Aorta (tissue), 5 donors: ENCODE data around the gene H3-3A. TPM values are rescaled to one million over a fixed set of nuclear protein-coding genes. Genes with fewer than 3 reads are reported as not detected.

Experiments
- ATAC-seq: fragments of 200-7000 bp; cut with Tn5 transposase; one replicate; pipeline ENCODE4 v1.9.1; 2022; ENCODE audit warnings: moderate library complexity; ENCODE audit not compliant: low FRiP score
- DNase-seq, 2 donors: peaks; one replicate each; pipeline ENCODE4 v3.0.0-alpha.2; 2020
- H3K27ac ChIP-seq, 2 donors: one replicate each; pipeline ENCODE4 v1.5.1; 2013; ENCODE audit warnings: low read length in 2 of 2, mild to moderate bottlenecking in 2 of 2, moderate library complexity in 2 of 2, control low read depth in 1 of 2, inconsistent platforms in 1 of 2, low read depth in 1 of 2
- H3K27me3 ChIP-seq, 2 donors: one replicate each; pipeline ENCODE4 v1.6.1; 2013; ENCODE audit warnings: control low read depth in 1 of 2, low read length in 1 of 2, mild to moderate bottlenecking in 1 of 2, moderate library complexity in 1 of 2; ENCODE audit not compliant: insufficient read depth in 2 of 2, control insufficient read depth in 1 of 2
- H3K36me3 ChIP-seq, 2 donors: one replicate each; pipeline ENCODE4 v1.6.1; 2013; ENCODE audit warnings: control low read depth in 1 of 2, low read length in 1 of 2, mild to moderate bottlenecking in 1 of 2; ENCODE audit not compliant: insufficient read depth in 2 of 2, control insufficient read depth in 1 of 2
- H3K4me1 ChIP-seq, 2 donors: one replicate each; pipeline ENCODE4 v1.6.1; 2013; ENCODE audit warnings: low read length in 2 of 2, control low read depth in 1 of 2, mild to moderate bottlenecking in 1 of 2, moderate library complexity in 1 of 2; ENCODE audit not compliant: insufficient read depth in 2 of 2, control insufficient read depth in 1 of 2
- H3K4me3 ChIP-seq, 2 donors: one replicate each; pipeline ENCODE4 v1.5.1; 2013; ENCODE audit warnings: low read length in 2 of 2, control low read depth in 1 of 2, mild to moderate bottlenecking in 1 of 2
- H3K9me3 ChIP-seq: one replicate; pipeline ENCODE4 v1.6.1; 2013; ENCODE audit warnings: mild to moderate bottlenecking, low read length; ENCODE audit not compliant: control insufficient read depth
- WGBS, 2 donors: extraction: QIAGEN DNeasy Blood & Tissue Kit; methylation state at CpG; one replicate each; pipeline ENCODE4 v1.1.7; 2013; 5-methylcytosine and 5-hydroxymethylcytosine counted together
- intact Hi-C, 2 donors: fragments of 100-400 bp; cut with DNase I; formaldehyde crosslinking; loops; one replicate each; pipeline versions ENCODE4 v1.14.2 to v1.15.0; 2022
- polyA plus RNA-seq, 2 donors: library from polyadenylated mRNA; stranded (reverse); fragments of 200-250 nt; gene quantifications; one replicate each; pipeline ENCODE4 v1.2.3, GENCODE V29; 2013
- total RNA-seq, 2 donors: library from RNA; stranded (reverse); fragmentation: NEBNext Ultra II Directional; extraction: Animal tissue kit (Norgen Biotek cat#: 25700); gene quantifications; one replicate each; pipeline ENCODE4 v1.2.1, GENCODE V29; 2021
- donor health status: healthy with polysubstance abuse.
- donor health status: Bipolar disorder and iron deficiency.
- donor health status: DM: no; HTN: no; CAD: no.
- donor health status: DM: no; HTN: no; CAD: no.
- donor health status: DM: yes; HTN: yes; CAD: no.

The H3-3A gene
- total and polyA plus RNA-seq, 4 donors, result 310 to 699 (median 406) TPM

DNA sequence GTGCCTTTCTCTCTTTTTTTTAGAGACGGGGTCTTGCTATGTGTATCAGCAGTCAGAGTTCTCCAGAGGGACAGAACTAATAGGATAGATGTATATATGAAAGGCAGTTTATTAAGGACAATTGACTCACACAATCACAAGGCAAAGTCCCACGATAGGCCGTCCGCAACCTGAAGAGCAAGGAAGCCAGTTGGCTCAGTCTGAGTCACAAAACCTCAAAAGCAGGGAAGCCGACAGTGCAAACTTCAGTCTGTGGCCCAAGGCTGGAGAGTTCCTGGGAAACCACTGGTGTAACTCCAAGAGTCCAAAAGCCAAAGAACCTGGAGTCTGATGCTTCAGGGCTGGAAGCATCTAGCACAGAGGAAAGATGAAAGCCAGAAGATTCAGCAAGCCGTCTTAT is 16.3 kb upstream of the H3-3A start:
- 94 to 98% methylated on average over 6 of the region's 6 CpGs for WGBS, 2 donors
- no peaks in the 10 kb centered on the region for H3K4me1 ChIP-seq
- no peaks in the 10 kb centered on the region for H3K27me3 ChIP-seq
- ATAC-seq (no peak), DNase-seq (no peak)
- no peaks in the 10 kb centered on the region for H3K36me3 ChIP-seq
- intact Hi-C loops, result no loop called here
- H3K4me3 ChIP-seq, result no peak overlapping the region
- H3K9me3 ChIP-seq, result no peaks in the 10 kb centered on the region
- H3K27ac ChIP-seq, result no peak overlapping the region

GRCh38 chr1:226047495-226047894 is 15.0 kb upstream of the H3-3A start:
- DNase-seq (no peak), ATAC-seq (no peak)
- no peaks in the 10 kb centered on the region for H3K36me3 ChIP-seq
- no peaks in the 10 kb centered on the region for H3K4me1 ChIP-seq
- WGBS, 2 donors, result 0 to 3% methylated on average over 1 of the region's 1 CpG
- no peak overlapping the region for H3K27ac ChIP-seq
- no peak overlapping the region for H3K4me3 ChIP-seq
- no peaks in the 10 kb centered on the region for H3K27me3 ChIP-seq
- no peaks in the 10 kb centered on the region for H3K9me3 ChIP-seq
- intact Hi-C loops, result no loop called here

DNA sequence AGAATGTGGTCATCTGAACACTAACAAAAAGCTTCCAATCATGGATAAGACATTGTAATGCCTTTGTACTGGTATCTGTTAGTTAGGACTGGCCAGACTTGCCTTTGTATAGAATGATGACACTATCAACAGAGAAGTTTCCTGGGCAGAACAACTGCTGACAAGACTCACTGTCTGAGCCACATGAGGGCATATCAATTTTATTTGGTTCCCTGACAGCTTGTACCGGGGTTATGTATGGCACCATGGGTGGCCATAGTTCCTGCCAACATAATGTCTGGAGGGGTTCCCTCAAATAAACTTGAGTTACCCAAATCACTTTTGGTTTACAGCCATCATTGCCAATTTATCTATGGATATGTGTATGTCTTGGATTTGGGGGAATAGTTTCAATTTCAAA is 13.6 kb upstream of the H3-3A start:
- Histone ChIP-seq H3K36me3 (no peaks in the 10 kb centered on the region), H3K9me3 (no peaks in the 10 kb centered on the region), H3K4me3 (no peak overlapping the region), H3K4me1 (no peaks in the 10 kb centered on the region), H3K27me3 (no peaks in the 10 kb centered on the region), H3K27ac (no peak overlapping the region)
- no peak for DNase-seq
- WGBS, 2 donors, result 74 to 84% methylated on average over 1 of the region's 1 CpG
- intact Hi-C loops, result no loop called here
- no peak for ATAC-seq

DNA sequence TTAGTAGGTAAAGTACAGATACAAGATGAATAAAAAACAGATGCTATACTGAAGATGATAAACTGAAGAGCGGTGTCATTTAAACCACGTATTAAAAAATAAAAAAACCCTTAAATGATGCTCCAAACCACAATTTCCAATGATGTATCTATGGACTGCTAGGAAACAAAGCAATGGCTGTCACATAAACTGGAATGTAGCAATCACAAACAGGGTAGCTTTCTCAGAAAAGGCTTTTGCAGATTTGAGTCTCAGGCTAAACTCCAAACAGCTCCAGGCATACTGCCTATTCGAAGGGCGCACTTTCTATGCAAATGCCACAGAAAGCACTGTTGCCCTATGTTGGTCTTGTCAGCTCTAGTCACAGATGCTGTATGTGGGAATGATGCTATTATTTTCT is 12.4 kb upstream of the H3-3A start:
- intact Hi-C loops, result loop anchor here in 1 of 2 donors (5.0 kb wide), 1 partner anchor 108 kb away; the partner anchor contains the start of gene LEFTY2
- Histone ChIP-seq H3K9me3 (no peaks in the 10 kb centered on the region), H3K27me3 (no peaks in the 10 kb centered on the region), H3K4me1 (no peaks in the 10 kb centered on the region), H3K36me3 (peaks cover 0 to 2% of the 10 kb centered on the region in 2 donors), H3K4me3 (no peak overlapping the region), H3K27ac (no peak overlapping the region)
- DNase-seq (no peak), ATAC-seq (no peak)
- WGBS, 2 donors, result 92 to 94% methylated on average over 4 of the region's 4 CpGs

- H3K4me1 ChIP-seq, result no peaks in the 10 kb centered on the region
- WGBS, 2 donors, result 93 to 95% methylated on average over 2 of the region's 2 CpGs
- intact Hi-C loops, result loop anchor here in 1 of 2 donors (5.0 kb wide), 1 partner anchor 109 kb away; the partner anchor contains the start of gene LEFTY2
- H3K36me3 ChIP-seq, result peaks cover 0 to 2% of the 10 kb centered on the region in 2 donors
- no peak for DNase-seq
- no peak overlapping the region for H3K4me3 ChIP-seq
- ATAC-seq, result no peak
- H3K27me3 ChIP-seq, result no peaks in the 10 kb centered on the region
- no peaks in the 10 kb centered on the region for H3K9me3 ChIP-seq
- H3K27ac ChIP-seq, result no peak overlapping the region
Observed at GRCh38 chr1:226051365-226051764, 11.2 kb upstream of the H3-3A start.

DNA sequence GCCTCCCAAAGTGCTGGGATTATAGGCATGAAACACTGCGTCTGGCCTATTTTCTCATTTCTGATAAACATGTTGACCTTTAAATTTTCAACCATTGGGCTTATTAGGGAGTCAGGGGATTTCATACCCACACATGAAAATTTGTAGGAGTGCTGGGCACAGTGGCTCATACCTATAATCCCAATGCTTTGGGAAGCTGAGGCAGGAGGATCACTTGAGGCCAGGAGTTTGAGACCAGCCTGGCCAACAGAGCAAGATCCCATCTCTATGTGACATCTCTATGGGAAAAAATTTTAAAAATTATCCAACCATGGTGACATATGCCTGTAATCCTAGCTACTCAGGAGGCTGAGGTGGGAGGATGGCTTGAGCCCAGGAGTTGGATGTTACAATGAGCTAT is 10.5 kb upstream of the H3-3A start:
- no peaks in the 10 kb centered on the region for H3K4me1 ChIP-seq
- H3K4me3 ChIP-seq, result no peak overlapping the region
- WGBS, 2 donors, result 97 to 100% methylated on average over 1 of the region's 1 CpG
- ATAC-seq, result no peak
- DNase-seq, result no peak
- intact Hi-C loops, result loop anchor here in 1 of 2 donors (5.0 kb wide), 1 partner anchor 110 kb away; the partner anchor contains the start of gene LEFTY2
- H3K27me3 ChIP-seq, result no peaks in the 10 kb centered on the region
- H3K9me3 ChIP-seq, result no peaks in the 10 kb centered on the region
- H3K36me3 ChIP-seq, result peaks cover 0 to 2% of the 10 kb centered on the region in 2 donors
- H3K27ac ChIP-seq, result no peak overlapping the region

DNA sequence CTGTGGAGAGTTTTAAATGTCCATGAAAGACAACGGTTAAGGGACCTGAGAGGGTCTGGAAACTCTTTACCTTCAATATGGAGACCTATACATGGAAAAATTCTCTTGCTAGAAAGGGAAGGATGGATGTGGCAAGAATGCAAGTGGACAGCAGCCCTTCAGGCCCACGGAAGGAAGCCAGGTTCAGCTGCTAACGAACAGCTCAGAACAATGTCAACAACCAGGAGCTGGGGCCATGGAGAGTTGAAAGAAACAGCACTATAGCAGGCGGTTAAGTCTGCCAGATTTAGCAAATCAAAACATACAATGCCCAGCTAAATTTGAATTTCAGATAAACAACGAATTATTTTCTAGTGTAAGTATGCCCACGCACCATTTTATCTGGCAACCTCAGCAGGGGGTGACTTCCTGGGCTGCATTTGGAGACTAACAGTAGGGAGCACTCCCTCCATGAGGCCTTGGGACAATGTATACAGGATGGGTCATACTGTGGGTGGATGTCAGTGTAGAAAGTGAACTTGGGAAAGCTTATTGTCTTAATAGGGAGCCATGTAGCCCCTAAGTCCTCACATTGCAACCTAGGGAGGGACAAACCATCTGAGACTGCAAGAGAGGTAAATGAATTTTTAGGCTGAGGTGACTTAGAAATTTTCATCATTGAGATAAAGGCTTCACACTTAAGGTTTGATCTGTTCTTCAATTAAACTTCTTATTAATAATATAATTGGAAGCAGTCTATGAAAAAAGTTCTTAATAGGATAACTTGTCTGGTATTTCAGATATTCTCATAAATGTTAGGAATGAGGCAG is 7.8 kb upstream of the H3-3A start:
- Histone ChIP-seq H3K27ac (peak overlapping the region in 1 of 2 donors; percentile 28), H3K9me3 (no peaks in the 10 kb centered on the region), H3K4me3 (no peak overlapping the region), H3K4me1 (no peaks in the 10 kb centered on the region), H3K36me3 (peaks cover 0 to 2% of the 10 kb centered on the region in 2 donors), H3K27me3 (no peaks in the 10 kb centered on the region)
- 26 to 29% methylated on average over 6 of the region's 6 CpGs for WGBS, 2 donors
- intact Hi-C loops, result loop anchor here in 1 of 2 donors (5.0 kb wide), 1 partner anchor 112 kb away; the partner anchor contains the start of gene LEFTY2
- ATAC-seq (no peak), DNase-seq (no peak)

DNA sequence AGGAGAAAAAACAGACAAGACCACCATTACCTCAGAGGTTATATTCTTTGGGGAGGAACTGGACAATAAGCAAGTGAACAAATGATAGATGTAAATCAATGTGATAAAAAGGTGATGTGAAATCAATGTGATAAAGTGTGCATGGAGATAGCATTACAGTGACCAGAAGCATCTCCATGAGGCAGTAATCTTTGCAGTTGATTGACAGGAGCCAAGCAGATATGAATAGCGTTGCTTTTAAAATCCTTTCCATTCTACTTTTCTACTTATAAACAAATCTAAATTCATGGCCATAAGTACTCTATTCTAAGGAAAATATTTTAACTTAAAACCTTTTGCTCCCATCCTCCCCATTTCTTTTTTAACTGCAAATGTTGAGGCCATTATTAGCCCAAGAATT is 2.8 kb upstream of the H3-3A start:
- 97% methylated on average over 1 of the region's 1 CpG for WGBS, 2 donors
- ATAC-seq (no peak), DNase-seq (no peak)
- Histone ChIP-seq H3K27me3 (no peaks in the 10 kb centered on the region), H3K9me3 (no peaks in the 10 kb centered on the region), H3K27ac (no peak overlapping the region), H3K4me1 (peaks cover 0 to 3% of the 10 kb centered on the region in 2 donors), H3K36me3 (peaks cover 0 to 2% of the 10 kb centered on the region in 2 donors), H3K4me3 (no peak overlapping the region)
- intact Hi-C loops, result loop anchor here in 1 of 2 donors (10.0 kb wide), 1 partner anchor 125 kb away; the partner anchor contains the start of gene ACBD3

GRCh38 chr1:226060427-226060826 is 2.1 kb upstream of the H3-3A start:
- Histone ChIP-seq H3K4me3 (no peak overlapping the region), H3K36me3 (no peaks in the 10 kb centered on the region), H3K9me3 (no peaks in the 10 kb centered on the region), H3K4me1 (peaks cover 0 to 5% of the 10 kb centered on the region in 2 donors), H3K27ac (no peak overlapping the region), H3K27me3 (no peaks in the 10 kb centered on the region)
- WGBS, 2 donors, result 99 to 100% methylated on average over 1 of the region's 1 CpG
- DNase-seq (no peak), ATAC-seq (no peak)
- intact Hi-C loops, result loop anchor here in 1 of 2 donors (10.0 kb wide), 1 partner anchor 124 kb away; the partner anchor contains the start of gene ACBD3
